Fibroblast of upper back skin (primary cell): ENCODE results near the gene KIF17.

Source experiments
- DNase-seq: peaks from one replicate; pipeline ENCODE4 v3.0.0-alpha.2; 2013

KIF17 gene

GRCh38 chr1:20657024-20657423, 60.8 kb downstream of the KIF17 start:
- no peak for DNase-seq

- no peak for DNase-seq
These were observed 63.6 kb downstream of the KIF17 start for GRCh38 chr1:20654104-20654690.

GRCh38 chr1:20652300-20652699, 65.5 kb downstream of the KIF17 start:
- DNase-seq: no peak

GRCh38 chr1:20648946-20649345, 68.9 kb downstream of the KIF17 start:
- DNase-seq: no peak

- DNase-seq: no peak
These were observed 69.4 kb downstream of the KIF17 start for GRCh38 chr1:20648438-20648837.

- DNase-seq: no peak
These were observed 72.4 kb downstream of the KIF17 start for GRCh38 chr1:20645414-20645813.

GRCh38 chr1:20644416-20644815, 73.4 kb downstream of the KIF17 start:
- DNase-seq: no peak

GRCh38 chr1:20643080-20643479, 74.7 kb downstream of the KIF17 start:
- DNase-seq: no peak

- no peak for DNase-seq
These were observed 75.8 kb downstream of the KIF17 start for GRCh38 chr1:20641975-20642374.

- DNase-seq: peak; percentile 51
These were observed 77.6 kb downstream of the KIF17 start for GRCh38 chr1:20640183-20640597.

GRCh38 chr1:20636785-20637347, 80.9 kb downstream of the KIF17 start:
- no peak for DNase-seq

- peak; percentile 45 for DNase-seq
These were observed 83.2 kb downstream of the KIF17 start for GRCh38 chr1:20634594-20635084.

GRCh38 chr1:20634065-20634593, 83.7 kb downstream of the KIF17 start:
- no peak for DNase-seq

GRCh38 chr1:20633190-20634064, 84.4 kb downstream of the KIF17 start, which contains the start of gene PINK1:
TSS of gene PINK1 (plus strand) at chr1:20633458. CDS start at chr1:20633549, 91 bp downstream.
- peak; percentile 59 for DNase-seq

GRCh38 chr1:20632386-20632785, 85.4 kb downstream of the KIF17 start:
- DNase-seq: peak; percentile 29

- DNase-seq: no peak
These were observed 87.1 kb downstream of the KIF17 start for GRCh38 chr1:20630729-20631128.

- DNase-seq: no peak
These were observed 91.3 kb downstream of the KIF17 start for GRCh38 chr1:20626524-20626923.

- DNase-seq: no peak
These were observed 91.7 kb downstream of the KIF17 start for GRCh38 chr1:20626098-20626427.

- no peak for DNase-seq
These were observed 92.4 kb downstream of the KIF17 start for GRCh38 chr1:20625176-20626097.

GRCh38 chr1:20624709-20625108, 93.1 kb downstream of the KIF17 start:
- no peak for DNase-seq

GRCh38 chr1:20621012-20621411, 96.8 kb downstream of the KIF17 start:
- no peak for DNase-seq

GRCh38 chr1:20619999-20620398, 97.8 kb downstream of the KIF17 start:
- DNase-seq: no peak

- DNase-seq: no peak
These were observed 99.3 kb downstream of the KIF17 start for GRCh38 chr1:20618550-20618949.
